NB4 (cell line): ENCODE measurements around the gene ETV4.

Experiments
- DNase-seq: peaks from one replicate; pipeline ENCODE4 v3.0.0; 2010; ENCODE audit warnings: low read depth
- H3K4me3 ChIP-seq: one replicate; pipeline ENCODE4 v1.5.1; 2011; ENCODE audit warnings: mild to moderate bottlenecking, low read depth, low read length, moderate library complexity
- CTCF ChIP-seq: IDR thresholded peaks from one replicate; pipeline ENCODE4 v1.5.1; 2012; ENCODE audit warnings: low read depth, low read length
- MAX ChIP-seq: IDR thresholded peaks from 2 replicates; pipeline ENCODE4 v1.6.1; 2011; ENCODE audit warnings: low read depth, low read length
- MYC ChIP-seq: IDR thresholded peaks from 2 replicates; pipeline ENCODE4 v1.6.1; 2011; ENCODE audit warnings: low read depth, low read length
- POLR2A ChIP-seq: IDR thresholded peaks from 2 replicates; pipeline ENCODE4 v1.6.1; 2011; ENCODE audit warnings: mild to moderate bottlenecking; ENCODE audit not compliant: insufficient read length; ENCODE audit errors: extremely low read depth

The ETV4 gene

GRCh38 chr17:43530288-43531081, 15.7 kb downstream of the ETV4 start:
- no peak for TF ChIP-seq CTCF
- no peak for TF ChIP-seq POLR2A
- no peak for TF ChIP-seq MAX
- no peak for TF ChIP-seq MYC
- no peak overlapping the region for H3K4me3 ChIP-seq
- DNase-seq = no peak

GRCh38 chr17:43529947-43530287, 16.2 kb downstream of the ETV4 start:
- no peak for DNase-seq
- no peak overlapping the region for H3K4me3 ChIP-seq
- TF ChIP-seq CTCF = no peak
- TF ChIP-seq MAX = no peak
- no peak for TF ChIP-seq POLR2A
- TF ChIP-seq MYC = no peak

- no peak for DNase-seq
- no peak for TF ChIP-seq MAX
- no peak for TF ChIP-seq POLR2A
- no peak for TF ChIP-seq MYC
- TF ChIP-seq CTCF = no peak
- H3K4me3 ChIP-seq = no peak overlapping the region
Measured at GRCh38 chr17:43528988-43529814, 16.9 kb downstream of the ETV4 start.

GRCh38 chr17:43528319-43528987, 17.7 kb downstream of the ETV4 start:
- TF ChIP-seq MAX (no peak), CTCF (no peak), POLR2A (no peak), MYC (no peak)
- no peak overlapping the region for H3K4me3 ChIP-seq
- DNase-seq = no peak

GRCh38 chr17:43526886-43527648, 19.1 kb downstream of the ETV4 start:
- TF ChIP-seq CTCF (no peak), POLR2A (no peak), MAX (no peak), MYC (no peak)
- H3K4me3 ChIP-seq = no peak overlapping the region
- no peak for DNase-seq
